ENCODE data around the gene CELSR1. TPM values are rescaled to one million over a fixed set of nuclear protein-coding genes. Genes with fewer than 3 reads are reported as not detected.

CELSR1 gene
- total RNA-seq, 2 donors from 2014 or later, result 24.4 to 34.1 TPM

- H3K9me3 Mint-ChIP-seq, result no peaks in the 10 kb centered on the region
- H3K4me1 ChIP-seq (ENCODE audit: control insufficient read depth, insufficient read depth, low read length), result peaks cover 9% of the 10 kb centered on the region
- TF ChIP-seq, protein P1, sequence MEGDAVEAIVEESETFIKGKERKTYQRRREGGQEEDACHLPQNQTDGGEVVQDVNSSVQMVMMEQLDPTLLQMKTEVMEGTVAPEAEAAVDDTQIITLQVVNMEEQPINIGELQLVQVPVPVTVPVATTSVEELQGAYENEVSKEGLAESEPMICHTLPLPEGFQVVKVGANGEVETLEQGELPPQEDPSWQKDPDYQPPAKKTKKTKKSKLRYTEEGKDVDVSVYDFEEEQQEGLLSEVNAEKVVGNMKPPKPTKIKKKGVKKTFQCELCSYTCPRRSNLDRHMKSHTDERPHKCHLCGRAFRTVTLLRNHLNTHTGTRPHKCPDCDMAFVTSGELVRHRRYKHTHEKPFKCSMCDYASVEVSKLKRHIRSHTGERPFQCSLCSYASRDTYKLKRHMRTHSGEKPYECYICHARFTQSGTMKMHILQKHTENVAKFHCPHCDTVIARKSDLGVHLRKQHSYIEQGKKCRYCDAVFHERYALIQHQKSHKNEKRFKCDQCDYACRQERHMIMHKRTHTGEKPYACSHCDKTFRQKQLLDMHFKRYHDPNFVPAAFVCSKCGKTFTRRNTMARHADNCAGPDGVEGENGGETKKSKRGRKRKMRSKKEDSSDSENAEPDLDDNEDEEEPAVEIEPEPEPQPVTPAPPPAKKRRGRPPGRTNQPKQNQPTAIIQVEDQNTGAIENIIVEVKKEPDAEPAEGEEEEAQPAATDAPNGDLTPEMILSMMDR (conservative IDR thresholded peaks at IDR 0.05), result no peak
- peak; percentile 54 for DNase-seq
- no peaks in the 10 kb centered on the region for H3K9me3 ChIP-seq (ENCODE audit: control insufficient read depth, low read length)
- H3K36me3 Mint-ChIP-seq (ENCODE audit: low read depth), result no peaks in the 10 kb centered on the region
- H3K27me3 Mint-ChIP-seq (ENCODE audit: insufficient read depth), result peaks cover 1% of the 10 kb centered on the region
- H3K9ac ChIP-seq (ENCODE audit: extremely low read depth, low read length, poor library complexity, severe bottlenecking), result no peak overlapping the region
- no peaks in the 10 kb centered on the region for H3K36me3 ChIP-seq (ENCODE audit: control insufficient read depth, insufficient read depth, low read length)
- H3K4me3 Mint-ChIP-seq, result no peak overlapping the region
- peaks cover 41% of the 10 kb centered on the region for H3K4me1 Mint-ChIP-seq
- no peak overlapping the region for H3K27ac Mint-ChIP-seq
- no peak overlapping the region for H3K27ac ChIP-seq (ENCODE audit: low read depth, low read length)
- no peak overlapping the region for H3K4me3 ChIP-seq (ENCODE audit: low read length)
- H3K27me3 ChIP-seq (ENCODE audit: control insufficient read depth, insufficient read depth, low read length, poor library complexity, severe bottlenecking), result no peaks in the 10 kb centered on the region
- 91 to 93% methylated on average over 10 to 14 of the region's 14 CpGs for WGBS, 2 experiments (ENCODE audit: insufficient coverage in 1 of 2, insufficient read length in 1 of 2)
Observed at GRCh38 chr22:46581538-46582244, 44.3 kb upstream of the CELSR1 start.

GRCh38 chr22:46580940-46581537 is 43.6 kb upstream of the CELSR1 start:
- H3K27ac Mint-ChIP-seq, result no peak overlapping the region
- Histone ChIP-seq H3K27me3 (ENCODE audit: control insufficient read depth, insufficient read depth, low read length, poor library complexity, severe bottlenecking) (no peaks in the 10 kb centered on the region), H3K4me3 (ENCODE audit: low read length) (no peak overlapping the region), H3K36me3 (ENCODE audit: control insufficient read depth, insufficient read depth, low read length) (no peaks in the 10 kb centered on the region), H3K4me1 (ENCODE audit: control insufficient read depth, insufficient read depth, low read length) (peaks cover 10% of the 10 kb centered on the region), H3K9ac (ENCODE audit: extremely low read depth, low read length, poor library complexity, severe bottlenecking) (no peak overlapping the region), H3K27ac (ENCODE audit: low read depth, low read length) (no peak overlapping the region), H3K9me3 (ENCODE audit: control insufficient read depth, low read length) (no peaks in the 10 kb centered on the region)
- WGBS, 2 experiments (ENCODE audit: insufficient coverage in 1 of 2, insufficient read length in 1 of 2), result 79 to 88% methylated on average over 5 to 13 of the region's 13 CpGs
- no peaks in the 10 kb centered on the region for H3K9me3 Mint-ChIP-seq
- H3K27me3 Mint-ChIP-seq (ENCODE audit: insufficient read depth), result peaks cover 1% of the 10 kb centered on the region
- peaks cover 44% of the 10 kb centered on the region for H3K4me1 Mint-ChIP-seq
- no peaks in the 10 kb centered on the region for H3K36me3 Mint-ChIP-seq (ENCODE audit: low read depth)
- DNase-seq, result peak; percentile 31
- TF ChIP-seq, protein P1 (conservative IDR thresholded peaks at IDR 0.05), result no peak
- H3K4me3 Mint-ChIP-seq, result no peak overlapping the region

GRCh38 chr22:46579751-46580449 is 42.5 kb upstream of the CELSR1 start:
- Mint-ChIP-seq H3K9me3 (no peaks in the 10 kb centered on the region), H3K27me3 (ENCODE audit: insufficient read depth) (peaks cover 1% of the 10 kb centered on the region), H3K27ac (no peak overlapping the region), H3K4me1 (peaks cover 55% of the 10 kb centered on the region), H3K4me3 (peak overlapping the region; percentile 76), H3K36me3 (ENCODE audit: low read depth) (no peaks in the 10 kb centered on the region)
- no peaks in the 10 kb centered on the region for H3K27me3 ChIP-seq (ENCODE audit: control insufficient read depth, insufficient read depth, low read length, poor library complexity, severe bottlenecking)
- no peak overlapping the region for H3K27ac ChIP-seq (ENCODE audit: low read depth, low read length)
- H3K9ac ChIP-seq (ENCODE audit: extremely low read depth, low read length, poor library complexity, severe bottlenecking), result no peak overlapping the region
- TF ChIP-seq, protein P1 (conservative IDR thresholded peaks at IDR 0.05), result no peak
- H3K4me3 ChIP-seq (ENCODE audit: low read length), result no peak overlapping the region
- no peaks in the 10 kb centered on the region for H3K36me3 ChIP-seq (ENCODE audit: control insufficient read depth, insufficient read depth, low read length)
- no peaks in the 10 kb centered on the region for H3K9me3 ChIP-seq (ENCODE audit: control insufficient read depth, low read length)
- peak; percentile 50 for DNase-seq
- peaks cover 15% of the 10 kb centered on the region for H3K4me1 ChIP-seq (ENCODE audit: control insufficient read depth, insufficient read depth, low read length)
- WGBS, 2 experiments (ENCODE audit: insufficient coverage in 1 of 2, insufficient read length in 1 of 2), result 87 to 92% methylated on average over 7 to 14 of the region's 14 CpGs
